HepG2 (cell line): Measurements from ENCODE around the gene CPT1C. TPM values are rescaled to one million over a fixed set of nuclear protein-coding genes. Genes with fewer than 3 reads are reported as not detected.
A peak's percentile ranks its signal among the peaks of the same experiment; 100 is the strongest.

Source experiments
- ATAD3A ChIP-seq: sonication (generic); formaldehyde crosslinking; IDR thresholded peaks from 2 replicates; pipeline ENCODE4 v1.4.0; 2020; ENCODE audit warnings: missing genetic modification reagents
- CBX5 ChIP-seq: sonication (generic); formaldehyde crosslinking; IDR thresholded peaks from 2 replicates; pipeline ENCODE4 v1.4.0; 2020; ENCODE audit warnings: missing genetic modification reagents, borderline replicate concordance
- DR1 ChIP-seq: sonication (generic); formaldehyde crosslinking; IDR thresholded peaks from 2 replicates; pipeline ENCODE4 v1.8.0; 2021; ENCODE audit warnings: mild to moderate bottlenecking, missing genetic modification reagents, inconsistent platforms
- FOSL2 ChIP-seq: sonication (generic); formaldehyde crosslinking; IDR thresholded peaks from 2 replicates; pipeline ENCODE4 v1.4.0; 2020; ENCODE audit warnings: missing genetic modification reagents
- FOXK2 ChIP-seq: fragments of 450-650 bp; IDR thresholded peaks from 2 replicates; pipeline ENCODE4 v1.6.1; 2016
- HCFC1 ChIP-seq: fragments of 150-350 bp; IDR thresholded peaks from 2 replicates; pipeline ENCODE4 v1.6.1; 2014; ENCODE audit warnings: low read depth, low read length
- HNF4A ChIP-seq: sonication (generic); formaldehyde crosslinking; IDR thresholded peaks from 2 replicates; pipeline ENCODE4 v1.4.0; 2020; ENCODE audit warnings: missing genetic modification reagents
- HNRNPK ChIP-seq: fragments of 200-400 bp; formaldehyde crosslinking; IDR thresholded peaks from 2 replicates; pipeline ENCODE4 v1.6.1; 2018; ENCODE audit warnings: low read length, low read depth, moderate library complexity, mild to moderate bottlenecking; ENCODE audit not compliant: poor library complexity, severe bottlenecking
- JUNB ChIP-seq: sonication (generic); formaldehyde crosslinking; IDR thresholded peaks from 2 replicates; pipeline ENCODE4 v1.8.0; 2022; ENCODE audit warnings: missing genetic modification reagents, mild to moderate bottlenecking, borderline replicate concordance
- KDM1A ChIP-seq: IDR thresholded peaks from 2 replicates; pipeline ENCODE4 v1.6.1; 2016; ENCODE audit warnings: missing compliant biosample characterization
- KLF16 ChIP-seq, 2 experiments: sonication (generic) in 1 of 2; formaldehyde crosslinking in 1 of 2; IDR thresholded peaks; 2 replicates each; pipeline versions ENCODE4 v1.6.1 to v1.8.0; 2016 to 2023; ENCODE audit warnings: missing genetic modification reagents in 2 of 2, missing compliant biosample characterization in 1 of 2
- MAZ ChIP-seq, 2 experiments: sonication (generic) in 1 of 2; formaldehyde crosslinking in 1 of 2; IDR thresholded peaks; 2 replicates each; pipeline versions ENCODE4 v1.5.0 to v1.6.1; 2012 to 2020; ENCODE audit warnings: low read depth in 2 of 2, mild to moderate bottlenecking in 2 of 2, borderline replicate concordance in 1 of 2, improper control_type of control experiment in 1 of 2, low read length in 1 of 2, missing genetic modification reagents in 1 of 2, moderate library complexity in 1 of 2
- MYNN ChIP-seq: sonication (generic); formaldehyde crosslinking; IDR thresholded peaks from 2 replicates; pipeline ENCODE4 v1.4.0; 2020; ENCODE audit warnings: mild to moderate bottlenecking, low read depth, missing genetic modification reagents
- POGK ChIP-seq: sonication (generic); formaldehyde crosslinking; conservative IDR thresholded peaks from 2 replicates; pipeline ENCODE4 v1.8.0; 2022; ENCODE audit warnings: mild to moderate bottlenecking, moderate library complexity, missing genetic modification reagents
- SALL2 ChIP-seq: sonication (generic); formaldehyde crosslinking; IDR thresholded peaks from 2 replicates; pipeline ENCODE4 v1.8.1; 2023; ENCODE audit warnings: mild to moderate bottlenecking, missing genetic modification reagents, inconsistent platforms
- SCMH1 ChIP-seq: sonication (generic); formaldehyde crosslinking; IDR thresholded peaks from 2 replicates; pipeline ENCODE4 v1.9.0; 2021; ENCODE audit warnings: missing genetic modification reagents, mild to moderate bottlenecking, borderline replicate concordance
- TBL1XR1 ChIP-seq: fragments of 150-350 bp; IDR thresholded peaks from 2 replicates; pipeline ENCODE4 v1.6.1; 2014; ENCODE audit warnings: borderline replicate concordance, low read length; ENCODE audit not compliant: partially characterized antibody
- ZBTB42 ChIP-seq: sonication (generic); formaldehyde crosslinking; IDR thresholded peaks from 2 replicates; pipeline ENCODE4 v1.5.0; 2020; ENCODE audit warnings: mild to moderate bottlenecking, missing genetic modification reagents
- ZFYVE20 ChIP-seq: sonication (generic); formaldehyde crosslinking; IDR thresholded peaks from 2 replicates; pipeline ENCODE4 v1.8.0; 2023; ENCODE audit warnings: low read depth, mild to moderate bottlenecking, moderate library complexity, missing genetic modification reagents, borderline replicate concordance
- ZKSCAN5 ChIP-seq: sonication (generic); formaldehyde crosslinking; IDR thresholded peaks from 2 replicates; pipeline ENCODE4 v1.5.1; 2020; ENCODE audit warnings: mild to moderate bottlenecking, missing genetic modification reagents
- ZMYM2 ChIP-seq: sonication (generic); formaldehyde crosslinking; IDR thresholded peaks from 2 replicates; pipeline ENCODE4 v1.8.0; 2022; ENCODE audit warnings: mild to moderate bottlenecking, missing genetic modification reagents
- ZNF124 ChIP-seq: sonication (generic); formaldehyde crosslinking; IDR thresholded peaks from 2 replicates; pipeline ENCODE4 v1.4.0; 2020; ENCODE audit warnings: missing genetic modification reagents
- ZNF24 ChIP-seq: fragments of 450-650 bp; IDR thresholded peaks from 2 replicates; pipeline ENCODE4 v1.6.1; 2017; ENCODE audit warnings: antibody characterized with exemption, mild to moderate bottlenecking
- ZNF343 ChIP-seq: sonication (generic); formaldehyde crosslinking; IDR thresholded peaks from 2 replicates; pipeline ENCODE4 v1.4.0; 2020; ENCODE audit warnings: mild to moderate bottlenecking, missing genetic modification reagents
- ZNF484 ChIP-seq: sonication (generic); formaldehyde crosslinking; IDR thresholded peaks from 2 replicates; pipeline ENCODE4 v1.5.1; 2020; ENCODE audit warnings: mild to moderate bottlenecking, low read depth, missing genetic modification reagents, borderline replicate concordance
- ZNF709 ChIP-seq: sonication (generic); formaldehyde crosslinking; IDR thresholded peaks from 2 replicates; pipeline ENCODE4 v1.5.0; 2020; ENCODE audit warnings: mild to moderate bottlenecking, missing genetic modification reagents
- ZNF777 ChIP-seq: sonication (generic); formaldehyde crosslinking; IDR thresholded peaks from 2 replicates; pipeline ENCODE4 v1.4.0; 2020; ENCODE audit warnings: missing genetic modification reagents
- polyA plus RNA-seq, 8 experiments: library from polyadenylated mRNA; depleted of rRNA in 3 of 8; stranded (reverse) in 7 of 8; unstranded in 1 of 8; fragments of >200 nt; fragmentation: Illumina TruSeq in 4 of 8; extraction: Trizol in 4 of 8; gene quantifications; 2 replicates each; pipeline versions ENCODE4 v1.2.1 to v1.2.3, GENCODE V29; 2011 to 2016; ENCODE audit warnings: low read depth in 4 of 8, missing spikeins in 1 of 8, mixed read lengths in 1 of 8; ENCODE audit not compliant: insufficient read depth in 1 of 8
- total RNA-seq, 5 experiments: library from RNA; depleted of rRNA; stranded (reverse); fragments of >200 nt; fragmentation: Illumina TruSeq; extraction: Trizol; gene quantifications; 2 replicates each; pipeline ENCODE4 v1.2.3, GENCODE V29; 2016; ENCODE audit warnings: low read depth in 1 of 5
- TF ChIP-seq, protein P1 (sequence below): sonication (generic); formaldehyde crosslinking; IDR thresholded peaks from 2 replicates; pipeline ENCODE4 v1.4.0; 2020; ENCODE audit warnings: missing genetic modification reagents

The CPT1C gene
- total and polyA plus RNA-seq, 2 of the 13 experiments (the other 11 are each of a cell fraction or from before 2014, with no cell fraction given): 0.18 TPM; not detected in 1

DNA sequence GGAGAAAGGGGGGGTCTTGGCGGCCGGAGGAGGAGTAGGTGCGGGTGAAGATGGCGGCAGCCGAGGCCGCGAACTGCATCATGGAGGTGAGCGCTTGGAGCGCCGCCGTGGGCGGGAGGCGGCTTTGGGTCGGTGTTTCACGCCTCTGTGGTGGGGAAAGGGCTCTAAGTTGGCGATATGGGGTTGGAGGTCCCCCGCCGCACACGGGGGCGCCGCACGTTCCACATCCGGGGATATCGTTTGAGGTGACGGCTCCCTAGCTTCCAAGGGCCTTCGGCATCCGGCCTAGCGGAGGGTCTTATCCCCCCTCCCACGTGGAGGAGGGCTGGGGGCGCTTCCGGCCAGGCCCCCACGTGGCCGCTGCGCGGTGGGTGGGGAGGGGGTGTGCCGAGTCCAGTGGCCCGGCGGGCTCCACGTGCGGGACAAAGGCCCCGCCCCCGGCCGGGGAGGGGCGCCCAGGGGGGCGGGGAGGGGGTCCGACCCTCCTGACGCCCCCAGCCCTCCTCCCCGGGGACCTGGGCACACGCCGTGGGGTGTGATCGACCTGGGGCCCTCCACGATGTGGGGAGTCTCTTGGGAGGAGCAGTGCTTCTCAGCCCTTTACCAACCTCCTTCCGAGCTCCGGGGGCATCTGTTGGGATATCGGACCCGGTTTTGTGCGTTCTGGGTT is 13.6 kb upstream of the CPT1C start, which contains the start of gene PRMT1 (continued):
- TF ChIP-seq ATAD3A (CRISPR knock-in tag) (no peak), SALL2 (peak; percentile 74), ZKSCAN5 (CRISPR knock-in tag) (no peak), DR1 (CRISPR knock-in tag) (no peak; the same call in 1 of the 2 replicates), FOXK2 (no peak), MYNN (CRISPR knock-in tag) (no peak), MAZ (IDR thresholded peaks at IDR 0.05; ENCODE audit: borderline replicate concordance, low read depth, low read length) (0 out of 2 replicates have a peak, but pooled peaks have one; percentile 19), MAZ (CRISPR knock-in tag; IDR thresholded peaks at IDR 0.05; ENCODE audit: low read depth) (peak; percentile 76), TBL1XR1 (no peak), HNRNPK (peak; percentile 77), KLF16 (CRISPR knock-in tag; IDR thresholded peaks at IDR 0.05) (peak in 1 of 2 experiments; percentile 90; a peak in 2 of 4 replicates), ZNF24 (no peak), SCMH1 (no peak), ZNF124 (CRISPR knock-in tag) (peak; percentile 68; the same call in 1 of the 2 replicates), ZMYM2 (CRISPR knock-in tag) (no peak), ZNF777 (no peak), ZNF343 (no peak), FOSL2 (no peak; the same call in 1 of the 2 replicates), HNF4A (CRISPR knock-in tag) (no peak), ZFYVE20 (no peak), HCFC1 (no peak), JUNB (CRISPR knock-in tag) (no peak), CBX5 (no peak), KDM1A (no peak), ZNF709 (CRISPR knock-in tag) (peak; percentile 86), ZNF484 (CRISPR knock-in tag) (no peak), ZBTB42 (peak; percentile 75; the same call in 1 of the 2 replicates), POGK (CRISPR knock-in tag) (peak; percentile 52; the same call in 1 of the 2 replicates)
- TF ChIP-seq, protein P1, sequence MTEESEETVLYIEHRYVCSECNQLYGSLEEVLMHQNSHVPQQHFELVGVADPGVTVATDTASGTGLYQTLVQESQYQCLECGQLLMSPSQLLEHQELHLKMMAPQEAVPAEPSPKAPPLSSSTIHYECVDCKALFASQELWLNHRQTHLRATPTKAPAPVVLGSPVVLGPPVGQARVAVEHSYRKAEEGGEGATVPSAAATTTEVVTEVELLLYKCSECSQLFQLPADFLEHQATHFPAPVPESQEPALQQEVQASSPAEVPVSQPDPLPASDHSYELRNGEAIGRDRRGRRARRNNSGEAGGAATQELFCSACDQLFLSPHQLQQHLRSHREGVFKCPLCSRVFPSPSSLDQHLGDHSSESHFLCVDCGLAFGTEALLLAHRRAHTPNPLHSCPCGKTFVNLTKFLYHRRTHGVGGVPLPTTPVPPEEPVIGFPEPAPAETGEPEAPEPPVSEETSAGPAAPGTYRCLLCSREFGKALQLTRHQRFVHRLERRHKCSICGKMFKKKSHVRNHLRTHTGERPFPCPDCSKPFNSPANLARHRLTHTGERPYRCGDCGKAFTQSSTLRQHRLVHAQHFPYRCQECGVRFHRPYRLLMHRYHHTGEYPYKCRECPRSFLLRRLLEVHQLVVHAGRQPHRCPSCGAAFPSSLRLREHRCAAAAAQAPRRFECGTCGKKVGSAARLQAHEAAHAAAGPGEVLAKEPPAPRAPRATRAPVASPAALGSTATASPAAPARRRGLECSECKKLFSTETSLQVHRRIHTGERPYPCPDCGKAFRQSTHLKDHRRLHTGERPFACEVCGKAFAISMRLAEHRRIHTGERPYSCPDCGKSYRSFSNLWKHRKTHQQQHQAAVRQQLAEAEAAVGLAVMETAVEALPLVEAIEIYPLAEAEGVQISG: peak; percentile 81
